Caco-2 (cell line): ENCODE data around the gene DUOX1. TPM values are rescaled to one million over a fixed set of nuclear protein-coding genes. Genes with fewer than 3 reads are reported as not detected.

ENCODE experiments used
- BruUV-seq: library from RNA; stranded (reverse); fragments of 400-500 nt; replicated peaks from 2 replicates; lab custom pipeline; 2021; lab: Mats Ljungman, UMichigan
- CTCF ChIA-PET: fragments of 300-600 bp; sonication (Branson Sonifier 250); formaldehyde crosslinking; loops from one replicate; lab custom pipeline; 2022; ENCODE audit warnings: antibody characterized with exemption; lab: Charles Lee
- POLR2A ChIA-PET: fragments of 300-600 bp; sonication (Branson Sonifier 250); formaldehyde crosslinking; loops from one replicate; lab custom pipeline; 2022; ENCODE audit warnings: antibody characterized with exemption; lab: Charles Lee
- DNase-seq, 2 experiments: peaks; one replicate each; pipeline versions ENCODE4 v3.0.0 to v3.0.0-alpha.2; 2020 to 2022
- H3K27me3 ChIP-seq: replicated peaks from 2 replicates; pipeline ENCODE4 v1.6.0; 2011; ENCODE audit warnings: low read length; ENCODE audit not compliant: control insufficient read depth, insufficient read depth
- H3K36me3 ChIP-seq: 2 replicates; pipeline ENCODE4 v1.5.1; 2011; ENCODE audit warnings: low read length; ENCODE audit not compliant: control insufficient read depth, insufficient read depth
- H3K4me1 ChIP-seq: fragments of 250-450 bp; sonication (Bioruptor Pico); 2 replicates; pipeline ENCODE4 v1.5.1; 2020; ENCODE audit warnings: mild to moderate bottlenecking
- H3K4me3 ChIP-seq: 2 replicates; pipeline ENCODE4 v1.5.1; 2011; ENCODE audit warnings: low read depth, mild to moderate bottlenecking, control low read depth, low read length
- H3K9me3 ChIP-seq: fragments of 250-450 bp; sonication (Bioruptor Pico); 2 replicates; pipeline ENCODE4 v1.5.1; 2020; ENCODE audit warnings: mild to moderate bottlenecking, moderate library complexity
- H3K27ac Mint-ChIP-seq: one replicate; pipeline ENCODE4 v1.8.0; 2022; ENCODE audit warnings: mixed read lengths; ENCODE audit not compliant: unreplicated experiment
- H3K27me3 Mint-ChIP-seq: one replicate; pipeline ENCODE4 v1.8.0; 2022; ENCODE audit warnings: mixed read lengths; ENCODE audit not compliant: insufficient read depth, unreplicated experiment
- H3K36me3 Mint-ChIP-seq: one replicate; pipeline ENCODE4 v1.8.0; 2022; ENCODE audit warnings: mild to moderate bottlenecking, mixed read lengths; ENCODE audit not compliant: insufficient read depth, unreplicated experiment
- H3K4me1 Mint-ChIP-seq: one replicate; pipeline ENCODE4 v1.8.0; 2022; ENCODE audit warnings: low read depth, mixed read lengths; ENCODE audit not compliant: unreplicated experiment
- H3K4me3 Mint-ChIP-seq: one replicate; pipeline ENCODE4 v1.8.0; 2022; ENCODE audit warnings: mild to moderate bottlenecking, moderate library complexity, mixed read lengths; ENCODE audit not compliant: unreplicated experiment
- H3K9me3 Mint-ChIP-seq: one replicate; pipeline ENCODE4 v1.8.0; 2022; ENCODE audit warnings: mixed read lengths; ENCODE audit not compliant: unreplicated experiment
- CTCF ChIP-seq, 2 experiments: fragments of 200-600 bp in 1 of 2; IDR thresholded peaks; 1 replicate in 1 of 2; 2 replicates in 1 of 2; pipeline versions ENCODE4 v1.5.1 to v1.8.0; 2011 to 2022; ENCODE audit warnings: antibody characterized with exemption in 1 of 2, control low read depth in 1 of 2, inconsistent platforms in 1 of 2, low read depth in 1 of 2, low read length in 1 of 2, mild to moderate bottlenecking in 1 of 2, moderate library complexity in 1 of 2; ENCODE audit not compliant: insufficient read depth in 1 of 2, severe bottlenecking in 1 of 2, unreplicated experiment in 1 of 2
- intact Hi-C: fragments of 100-400 bp; cut with micrococcal nuclease; formaldehyde crosslinking; loops from one replicate; pipeline ENCODE4 v1.10.0; 2022; ENCODE audit not compliant: unreplicated experiment
- total RNA-seq: library from RNA; stranded (reverse); gene quantifications from 2 replicates; pipeline ENCODE4 v1.2.3, GENCODE V29; 2022

DUOX1 gene
- total RNA-seq, 1 experiment from 2014 or later, result 0.14 TPM

- no peak for DNase-seq
- H3K4me1 Mint-ChIP-seq, result no peaks in the 10 kb centered on the region
- H3K27me3 Mint-ChIP-seq, result no peaks in the 10 kb centered on the region
- POLR2A ChIA-PET, result no interaction called here
- no peaks in the 10 kb centered on the region for H3K27me3 ChIP-seq
- no peak overlapping the region for H3K27ac Mint-ChIP-seq
- H3K4me3 Mint-ChIP-seq, result no peak overlapping the region
- TF ChIP-seq CTCF (IDR thresholded peaks at IDR 0.05; ENCODE audit: insufficient read depth in 1 of 2, low read depth in 1 of 2, low read length in 1 of 2, severe bottlenecking in 1 of 2, unreplicated experiment in 1 of 2), result no peak
- H3K36me3 ChIP-seq, result no peaks in the 10 kb centered on the region
- no peaks in the 10 kb centered on the region for H3K36me3 Mint-ChIP-seq
- no TSS peak for BruUV-seq
- no peaks in the 10 kb centered on the region for H3K9me3 ChIP-seq
- intact Hi-C loops, result no loop called here
- H3K4me1 ChIP-seq, result no peaks in the 10 kb centered on the region
- no peaks in the 10 kb centered on the region for H3K9me3 Mint-ChIP-seq
- CTCF ChIA-PET, result interaction anchor here (1.0 kb wide), 1 partner anchor 49 kb away, joined by 3 read pairs; no protein-coding TSS in a partner anchor
- no peak overlapping the region for H3K4me3 ChIP-seq
Observed at GRCh38 chr15:45212493-45212892, 82.7 kb downstream of the DUOX1 start.

Other genes starting within 250 kb of the DUOX1 start
- gene TERB2, start 173.3 kb upstream of the DUOX1 start, total RNA-seq, result not detected in 2 replicates
- 79.7 and 85.8 TPM in 2 replicates for gene SORD, start 106.8 kb upstream of the DUOX1 start, total RNA-seq
- 6.9 and 8.3 TPM in 2 replicates for gene DUOX2, start 15.8 kb upstream of the DUOX1 start, total RNA-seq
- gene DUOXA2, start 15.7 kb upstream of the DUOX1 start, total RNA-seq, result 1.5 and 1.6 TPM in 2 replicates
- 0.39 TPM in 1 of 2 replicates, not detected in the other for gene DUOXA1, start 115 bp upstream of the DUOX1 start, total RNA-seq
- 11.9 and 12.9 TPM in 2 replicates for gene SHF, start 58.0 kb downstream of the DUOX1 start, total RNA-seq
- gene SLC28A2, start 122.2 kb downstream of the DUOX1 start, total RNA-seq, result 0.11 and 0.14 TPM in 2 replicates
- 3.3 and 4.4 TPM in 2 replicates for gene GATM, start 248.6 kb downstream of the DUOX1 start, total RNA-seq